ENCODE data around the gene SLC16A6.

GRCh38 chr17:68307443-68307842 lies 16.5 kb upstream of the SLC16A6 start:
- TF ChIP-seq EZH2 (optimal IDR thresholded peaks at IDR 0.05; ENCODE audit: low read depth, low read length) (no peak), CTCF (IDR thresholded peaks at IDR 0.05; ENCODE audit: low read length) (no peak)

All from MM.1S (cell line).